Osteoblast (primary cell): ENCODE measurements around the gene TTC38. TPM values are rescaled to one million over a fixed set of nuclear protein-coding genes. Genes with fewer than 3 reads are reported as not detected.

ENCODE experiments used
- DNase-seq: peaks from one replicate; pipeline ENCODE4 v3.0.0; 2011; ENCODE audit warnings: low spot score, mixed read lengths; ENCODE audit not compliant: insufficient read length; ENCODE audit errors: missing footprints
- H2AFZ ChIP-seq: 2 replicates; pipeline ENCODE4 v1.6.0; 2011; ENCODE audit warnings: mild to moderate bottlenecking, low read length
- H3K27ac ChIP-seq: 2 replicates; pipeline ENCODE4 v1.5.1; 2011; ENCODE audit warnings: mild to moderate bottlenecking, low read depth, low read length, moderate library complexity
- H3K27me3 ChIP-seq: 2 replicates; pipeline ENCODE4 v1.6.0; 2012; ENCODE audit warnings: mild to moderate bottlenecking, control low read depth, inconsistent platforms, low read length, moderate library complexity; ENCODE audit not compliant: insufficient read depth
- H3K36me3 ChIP-seq: 2 replicates; pipeline ENCODE4 v1.5.1; 2011; ENCODE audit warnings: mild to moderate bottlenecking, low read length, control low read depth, moderate library complexity; ENCODE audit not compliant: insufficient read depth
- H3K4me1 ChIP-seq: 2 replicates; pipeline ENCODE4 v1.5.1; 2011; ENCODE audit warnings: mild to moderate bottlenecking, low read length, control low read depth, moderate library complexity; ENCODE audit not compliant: insufficient read depth
- H3K4me2 ChIP-seq: 2 replicates; pipeline ENCODE4 v1.6.0; 2011; ENCODE audit warnings: mild to moderate bottlenecking, low read length; ENCODE audit not compliant: insufficient read depth
- H3K4me3 ChIP-seq: fragments of 200-600 bp; sonication (generic); 3 replicates; pipeline ENCODE4 v1.5.1; 2012; ENCODE audit warnings: mild to moderate bottlenecking, low read length, inconsistent platforms; ENCODE audit not compliant: insufficient read depth
- H3K79me2 ChIP-seq: 2 replicates; pipeline ENCODE4 v1.6.0; 2012; ENCODE audit warnings: mild to moderate bottlenecking, low read length, control low read depth, inconsistent platforms; ENCODE audit not compliant: insufficient read depth
- H3K9me3 ChIP-seq: 2 replicates; pipeline ENCODE4 v1.5.1; 2011; ENCODE audit warnings: low read depth, low read length, control low read depth
- H4K20me1 ChIP-seq: 2 replicates; pipeline ENCODE4 v1.6.0; 2012; ENCODE audit warnings: mild to moderate bottlenecking, low read length, control low read depth; ENCODE audit not compliant: insufficient read depth
- total RNA-seq: library from RNA; depleted of rRNA; stranded (reverse); fragments of >200 nt; gene quantifications from 2 replicates; pipeline ENCODE4 v1.2.3, GENCODE V29; 2012
- TF ChIP-seq, protein P1 (sequence below): IDR thresholded peaks from 2 replicates; pipeline ENCODE4 v1.5.1; 2011; ENCODE audit warnings: mild to moderate bottlenecking, low read depth, low read length, moderate library complexity; ENCODE audit errors: extremely low read depth

The TTC38 gene
- total RNA-seq, 1 donor = 29.3 TPM

GRCh38 chr22:46240506-46240905 lies 27.3 kb upstream of the TTC38 start:
- H4K20me1 ChIP-seq = peaks cover 5% of the 10 kb centered on the region
- H3K9me3 ChIP-seq = no peaks in the 10 kb centered on the region
- H3K4me2 ChIP-seq = no peak overlapping the region
- H3K79me2 ChIP-seq = no peaks in the 10 kb centered on the region
- H3K27me3 ChIP-seq = no peaks in the 10 kb centered on the region
- H3K4me3 ChIP-seq = no peak overlapping the region
- H2AFZ ChIP-seq = no peak overlapping the region
- H3K27ac ChIP-seq = no peak overlapping the region
- peaks cover 8% of the 10 kb centered on the region for H3K36me3 ChIP-seq
- no peaks in the 10 kb centered on the region for H3K4me1 ChIP-seq
- TF ChIP-seq, protein P1, sequence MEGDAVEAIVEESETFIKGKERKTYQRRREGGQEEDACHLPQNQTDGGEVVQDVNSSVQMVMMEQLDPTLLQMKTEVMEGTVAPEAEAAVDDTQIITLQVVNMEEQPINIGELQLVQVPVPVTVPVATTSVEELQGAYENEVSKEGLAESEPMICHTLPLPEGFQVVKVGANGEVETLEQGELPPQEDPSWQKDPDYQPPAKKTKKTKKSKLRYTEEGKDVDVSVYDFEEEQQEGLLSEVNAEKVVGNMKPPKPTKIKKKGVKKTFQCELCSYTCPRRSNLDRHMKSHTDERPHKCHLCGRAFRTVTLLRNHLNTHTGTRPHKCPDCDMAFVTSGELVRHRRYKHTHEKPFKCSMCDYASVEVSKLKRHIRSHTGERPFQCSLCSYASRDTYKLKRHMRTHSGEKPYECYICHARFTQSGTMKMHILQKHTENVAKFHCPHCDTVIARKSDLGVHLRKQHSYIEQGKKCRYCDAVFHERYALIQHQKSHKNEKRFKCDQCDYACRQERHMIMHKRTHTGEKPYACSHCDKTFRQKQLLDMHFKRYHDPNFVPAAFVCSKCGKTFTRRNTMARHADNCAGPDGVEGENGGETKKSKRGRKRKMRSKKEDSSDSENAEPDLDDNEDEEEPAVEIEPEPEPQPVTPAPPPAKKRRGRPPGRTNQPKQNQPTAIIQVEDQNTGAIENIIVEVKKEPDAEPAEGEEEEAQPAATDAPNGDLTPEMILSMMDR = no peak
- no peak for DNase-seq

DNA sequence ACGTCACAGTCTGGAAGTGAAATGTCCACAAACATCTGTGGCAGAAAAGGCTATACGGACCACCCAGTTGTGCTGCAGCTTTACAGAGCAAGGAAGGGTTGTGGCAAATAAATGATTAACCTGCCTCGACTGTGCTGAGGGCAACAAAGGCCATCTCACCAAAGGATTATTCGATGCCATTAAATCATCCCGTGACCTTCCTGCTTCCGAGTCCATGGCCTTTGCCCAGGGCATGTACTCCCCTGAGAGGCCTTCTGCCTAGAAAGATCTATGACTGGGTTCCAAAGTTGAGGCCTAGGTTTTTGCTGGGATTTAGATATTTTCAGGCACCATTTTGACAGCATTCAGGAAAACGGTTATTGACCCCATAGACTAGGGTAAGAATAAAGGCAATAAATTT lies 26.9 kb upstream of the TTC38 start:
- Histone ChIP-seq H3K9me3 (no peaks in the 10 kb centered on the region), H3K4me1 (no peaks in the 10 kb centered on the region), H3K27me3 (no peaks in the 10 kb centered on the region), H3K4me3 (no peak overlapping the region), H4K20me1 (peaks cover 5% of the 10 kb centered on the region), H2AFZ (no peak overlapping the region), H3K4me2 (no peak overlapping the region), H3K36me3 (peaks cover 8% of the 10 kb centered on the region), H3K27ac (no peak overlapping the region), H3K79me2 (no peaks in the 10 kb centered on the region)
- DNase-seq = no peak
- TF ChIP-seq, protein P1 = no peak

DNA sequence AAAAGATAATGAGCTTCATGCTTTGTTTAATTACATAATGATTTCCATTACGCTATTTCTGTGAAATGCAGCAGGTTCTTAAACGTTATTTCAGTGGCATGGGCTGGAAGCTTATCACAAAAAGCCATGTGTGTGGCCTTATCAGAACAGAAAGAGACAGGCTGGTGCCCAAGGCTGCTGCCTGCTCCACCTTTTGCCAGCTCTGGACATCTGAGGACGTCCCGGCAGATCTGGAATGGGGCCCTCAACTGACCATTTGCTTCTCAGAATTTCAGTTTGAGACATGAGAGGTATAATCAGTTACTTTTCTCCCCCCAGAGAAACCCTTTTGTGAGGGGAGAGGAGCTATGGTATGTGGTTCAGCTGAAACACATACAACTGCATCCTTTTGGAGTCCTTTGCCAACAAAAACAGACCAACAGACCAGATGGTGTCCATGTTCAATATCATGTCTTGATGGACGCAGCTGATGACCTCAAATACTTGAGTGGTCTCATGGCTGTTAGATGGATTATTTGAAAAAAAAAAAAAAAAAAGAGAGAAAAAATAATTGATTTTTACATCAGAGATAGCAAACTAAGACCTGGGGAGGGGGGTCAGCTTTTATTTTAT lies 26.3 kb upstream of the TTC38 start:
- Histone ChIP-seq H3K27ac (no peak overlapping the region), H3K4me2 (no peak overlapping the region), H3K4me1 (no peaks in the 10 kb centered on the region), H3K9me3 (no peaks in the 10 kb centered on the region), H3K27me3 (no peaks in the 10 kb centered on the region), H3K4me3 (no peak overlapping the region), H3K79me2 (no peaks in the 10 kb centered on the region), H4K20me1 (peaks cover 5% of the 10 kb centered on the region), H3K36me3 (peaks cover 8% of the 10 kb centered on the region), H2AFZ (no peak overlapping the region)
- DNase-seq = no peak
- TF ChIP-seq, protein P1 = no peak

- Histone ChIP-seq H3K4me3 (no peak overlapping the region), H3K9me3 (no peaks in the 10 kb centered on the region), H3K4me1 (no peaks in the 10 kb centered on the region), H3K79me2 (no peaks in the 10 kb centered on the region), H3K36me3 (peaks cover 8% of the 10 kb centered on the region), H3K27me3 (no peaks in the 10 kb centered on the region), H4K20me1 (peaks cover 5% of the 10 kb centered on the region), H3K27ac (no peak overlapping the region), H3K4me2 (no peak overlapping the region), H2AFZ (no peak overlapping the region)
- TF ChIP-seq, protein P1 = no peak
- DNase-seq = no peak
Observed at GRCh38 chr22:46242076-46242475, 25.7 kb upstream of the TTC38 start.
